ENCODE results near the gene VAC14.

DNA sequence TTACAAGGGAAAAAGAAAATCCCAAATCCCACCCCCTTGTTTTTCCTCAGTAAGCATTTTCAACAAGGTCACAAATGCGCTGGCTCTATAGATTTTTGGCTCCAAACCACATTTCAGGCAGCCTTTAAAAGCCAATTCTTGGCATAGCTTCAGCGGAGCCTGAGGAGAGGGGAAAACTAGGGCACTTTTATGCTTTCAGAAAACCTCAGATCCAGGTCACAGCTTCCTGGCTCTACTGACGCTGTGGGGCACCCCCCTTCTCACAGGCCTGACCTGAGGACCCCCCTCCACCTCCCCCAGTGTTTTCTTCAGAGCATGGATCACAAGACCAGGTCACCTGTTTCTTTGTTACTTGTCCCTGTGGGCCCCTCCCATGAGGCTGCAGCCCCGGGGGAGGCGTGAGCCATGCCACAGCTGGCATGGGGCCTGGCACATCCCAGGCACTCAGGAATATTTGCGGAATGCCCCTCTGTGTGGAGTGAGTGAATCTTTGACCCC, 85.0 kb downstream of the VAC14 start:
- no peak for TF ChIP-seq POLR2AphosphoS5 (IDR thresholded peaks at IDR 0.05; ENCODE audit: low read depth, low read length)
- TF ChIP-seq KDM1A (IDR thresholded peaks at IDR 0.05; ENCODE audit: borderline replicate concordance, low read length): no peak
- no peak for TF ChIP-seq EZH2 (IDR thresholded peaks at IDR 0.05; ENCODE audit: low read depth, low read length, severe bottlenecking)
- TF ChIP-seq RAD21 (IDR thresholded peaks at IDR 0.05 in 1 of 2, conservative IDR thresholded peaks at IDR 0.05 in 1 of 2; ENCODE audit: low read depth in 2 of 2, low read length in 2 of 2): no peak
- TF ChIP-seq TEAD4 (IDR thresholded peaks at IDR 0.05; ENCODE audit: low read depth, low read length): no peak
- TF ChIP-seq, protein P1, sequence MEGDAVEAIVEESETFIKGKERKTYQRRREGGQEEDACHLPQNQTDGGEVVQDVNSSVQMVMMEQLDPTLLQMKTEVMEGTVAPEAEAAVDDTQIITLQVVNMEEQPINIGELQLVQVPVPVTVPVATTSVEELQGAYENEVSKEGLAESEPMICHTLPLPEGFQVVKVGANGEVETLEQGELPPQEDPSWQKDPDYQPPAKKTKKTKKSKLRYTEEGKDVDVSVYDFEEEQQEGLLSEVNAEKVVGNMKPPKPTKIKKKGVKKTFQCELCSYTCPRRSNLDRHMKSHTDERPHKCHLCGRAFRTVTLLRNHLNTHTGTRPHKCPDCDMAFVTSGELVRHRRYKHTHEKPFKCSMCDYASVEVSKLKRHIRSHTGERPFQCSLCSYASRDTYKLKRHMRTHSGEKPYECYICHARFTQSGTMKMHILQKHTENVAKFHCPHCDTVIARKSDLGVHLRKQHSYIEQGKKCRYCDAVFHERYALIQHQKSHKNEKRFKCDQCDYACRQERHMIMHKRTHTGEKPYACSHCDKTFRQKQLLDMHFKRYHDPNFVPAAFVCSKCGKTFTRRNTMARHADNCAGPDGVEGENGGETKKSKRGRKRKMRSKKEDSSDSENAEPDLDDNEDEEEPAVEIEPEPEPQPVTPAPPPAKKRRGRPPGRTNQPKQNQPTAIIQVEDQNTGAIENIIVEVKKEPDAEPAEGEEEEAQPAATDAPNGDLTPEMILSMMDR (IDR thresholded peaks at IDR 0.05; ENCODE audit: control extremely low read depth in 1 of 3, insufficient read depth in 1 of 3, low read depth in 1 of 3, low read length in 3 of 3): no peak
- TF ChIP-seq RNF2 (IDR thresholded peaks at IDR 0.05; ENCODE audit: borderline replicate concordance, low read depth, low read length, missing control alignments, poor library complexity, severe bottlenecking): no peak
- TF ChIP-seq POLR2A (IDR thresholded peaks at IDR 0.05; ENCODE audit: control extremely low read depth in 1 of 2, low read depth in 2 of 2, low read length in 2 of 2): no peak
- no peak for TF ChIP-seq SP1 (IDR thresholded peaks at IDR 0.05; ENCODE audit: low read depth, low read length)
- TF ChIP-seq EP300 (IDR thresholded peaks at IDR 0.05; ENCODE audit: borderline replicate concordance in 1 of 2, low read depth in 2 of 2, low read length in 2 of 2): no peak
- TF ChIP-seq RBBP5 (IDR thresholded peaks at IDR 0.05; ENCODE audit: borderline replicate concordance, low read depth, low read length): no peak
- TF ChIP-seq, protein P2, sequence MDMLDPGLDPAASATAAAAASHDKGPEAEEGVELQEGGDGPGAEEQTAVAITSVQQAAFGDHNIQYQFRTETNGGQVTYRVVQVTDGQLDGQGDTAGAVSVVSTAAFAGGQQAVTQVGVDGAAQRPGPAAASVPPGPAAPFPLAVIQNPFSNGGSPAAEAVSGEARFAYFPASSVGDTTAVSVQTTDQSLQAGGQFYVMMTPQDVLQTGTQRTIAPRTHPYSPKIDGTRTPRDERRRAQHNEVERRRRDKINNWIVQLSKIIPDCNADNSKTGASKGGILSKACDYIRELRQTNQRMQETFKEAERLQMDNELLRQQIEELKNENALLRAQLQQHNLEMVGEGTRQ (IDR thresholded peaks at IDR 0.05; ENCODE audit: low read length): no peak
- no peak for TF ChIP-seq ZNF274 (IDR thresholded peaks at IDR 0.05; ENCODE audit: borderline replicate concordance, extremely low read depth, low read length)
